H1 (cell line): ENCODE measurements around the gene TRABD2A. TPM values are rescaled to one million over a fixed set of nuclear protein-coding genes. Genes with fewer than 3 reads are reported as not detected.

Experiments
- CTCF ChIA-PET: fragments of 300-600 bp; sonication (Branson Sonifier 250); formaldehyde crosslinking; loops from one replicate; lab custom pipeline; 2021; ENCODE audit not compliant: partially characterized antibody; lab: Charles Lee
- POLR2A ChIA-PET: fragments of 300-600 bp; sonication (Branson Sonifier 250); formaldehyde crosslinking; loops from one replicate; lab custom pipeline; 2021; ENCODE audit warnings: inconsistent platforms; ENCODE audit not compliant: partially characterized antibody; lab: Charles Lee
- DNase-seq, 2 experiments: peaks; one replicate each; pipeline versions ENCODE4 v3.0.0 to v3.0.0-alpha.2; 2010 to 2022; ENCODE audit warnings: low spot score in 2 of 2, low read depth in 1 of 2, mixed read lengths in 1 of 2
- FAIRE-seq: peaks from 2 replicates; lab custom pipeline; 2011; peaks lifted over from hg19 to GRCh38; lab: Jason Lieb, UNC
- H2AFZ ChIP-seq: 2 replicates; pipeline ENCODE4 v1.8.1; 2012; ENCODE audit warnings: low read length, inconsistent platforms
- H2AK5ac ChIP-seq: 2 replicates; pipeline ENCODE4 v1.6.1; 2013; ENCODE audit warnings: low read depth, low read length
- H2BK120ac ChIP-seq: replicated peaks from 2 replicates; pipeline ENCODE3; 2013; ENCODE audit warnings: low read depth, low read length, inconsistent platforms
- H2BK12ac ChIP-seq: 2 replicates; pipeline ENCODE4 v1.6.1; 2013; ENCODE audit warnings: low read depth, low read length
- H2BK15ac ChIP-seq: 2 replicates; pipeline ENCODE4 v1.6.1; 2013; ENCODE audit warnings: low read length
- H2BK20ac ChIP-seq: 2 replicates; pipeline ENCODE4 v1.6.1; 2013; ENCODE audit warnings: low read length
- H2BK5ac ChIP-seq: 2 replicates; pipeline ENCODE4 v1.6.1; 2013; ENCODE audit warnings: low read depth, low read length
- H3K14ac ChIP-seq: 2 replicates; pipeline ENCODE4 v1.6.1; 2013; ENCODE audit warnings: inconsistent platforms; ENCODE audit not compliant: insufficient read length
- H3K18ac ChIP-seq: 2 replicates; pipeline ENCODE4 v1.6.1; 2013; ENCODE audit warnings: low read length; ENCODE audit errors: extremely low read depth
- H3K23ac ChIP-seq: 2 replicates; pipeline ENCODE4 v1.6.1; 2013; ENCODE audit warnings: inconsistent platforms; ENCODE audit not compliant: insufficient read length
- H3K23me2 ChIP-seq: 2 replicates; pipeline ENCODE4 v1.6.1; 2013; ENCODE audit warnings: low read depth, low read length
- H3K27ac ChIP-seq: 2 replicates; pipeline ENCODE4 v1.6.1; 2011; ENCODE audit warnings: low read depth, low read length, inconsistent platforms
- H3K27me3 ChIP-seq, 4 experiments: replicated peaks in 1 of 4; 1 replicate in 1 of 4; 2 replicates in 3 of 4; pipeline versions ENCODE4 v1.6.1 to v1.8.1; 2011 to 2013; ENCODE audit warnings: low read length in 3 of 4, mild to moderate bottlenecking in 3 of 4, inconsistent platforms in 2 of 4, mixed read lengths in 2 of 4, moderate library complexity in 1 of 4; ENCODE audit not compliant: control insufficient read depth in 3 of 4, insufficient read depth in 3 of 4; ENCODE audit errors: extremely low read depth in 1 of 4
- H3K36me3 ChIP-seq, 4 experiments: 2 replicates each; pipeline versions ENCODE4 v1.6.1 to v1.8.1; 2011 to 2013; ENCODE audit warnings: mild to moderate bottlenecking in 4 of 4, low read length in 3 of 4, moderate library complexity in 2 of 4, control low read depth in 1 of 4, inconsistent platforms in 1 of 4; ENCODE audit not compliant: insufficient read depth in 4 of 4, control insufficient read depth in 2 of 4
- H3K4ac ChIP-seq: replicated peaks from 2 replicates; pipeline ENCODE3; 2013; ENCODE audit warnings: low read length, low read depth, mixed read lengths, inconsistent platforms; ENCODE audit not compliant: insufficient read length
- H3K4me1 ChIP-seq, 4 experiments: replicated peaks in 1 of 4; 1 replicate in 1 of 4; 2 replicates in 3 of 4; pipeline versions ENCODE4 v1.6.1 to v1.8.1; 2011 to 2013; ENCODE audit warnings: low read length in 3 of 4, inconsistent platforms in 2 of 4, mixed read lengths in 1 of 4; ENCODE audit not compliant: insufficient read depth in 4 of 4, control insufficient read depth in 3 of 4
- H3K4me2 ChIP-seq, 2 experiments: 2 replicates each; pipeline versions ENCODE4 v1.6.1 to v1.8.1; 2011 to 2013; ENCODE audit warnings: low read depth in 2 of 2, low read length in 2 of 2, control low read depth in 1 of 2, inconsistent platforms in 1 of 2, mild to moderate bottlenecking in 1 of 2; ENCODE audit not compliant: insufficient read depth in 1 of 2
- H3K4me3 ChIP-seq, 4 experiments: fragments of 200-600, 300-600 bp in 1 of 4; sonication (generic), shearing (Covaris generic), sonication (Bioruptor Twin) in 1 of 4; 2 replicates each; pipeline versions ENCODE4 v1.5.1 to v1.8.1; 2011 to 2016; ENCODE audit warnings: low read length in 4 of 4, low read depth in 3 of 4, control low read depth in 2 of 4, inconsistent platforms in 2 of 4, mild to moderate bottlenecking in 2 of 4, mixed read lengths in 1 of 4, moderate library complexity in 1 of 4; ENCODE audit not compliant: insufficient read depth in 2 of 4; ENCODE audit errors: extremely low read depth in 1 of 4
- H3K56ac ChIP-seq: replicated peaks from 2 replicates; pipeline ENCODE3; 2013; ENCODE audit warnings: low read depth, mild to moderate bottlenecking, mixed read lengths, low read length, inconsistent platforms; ENCODE audit not compliant: insufficient read length
- H3K79me1 ChIP-seq: 2 replicates; pipeline ENCODE4 v1.6.1; 2013; ENCODE audit warnings: low read depth, low read length, control low read depth
- H3K79me2 ChIP-seq, 2 experiments: 2 replicates each; pipeline versions ENCODE4 v1.6.1 to v1.8.1; 2012 to 2013; ENCODE audit warnings: low read length in 2 of 2, mild to moderate bottlenecking in 2 of 2, inconsistent platforms in 1 of 2; ENCODE audit not compliant: insufficient read depth in 2 of 2, control insufficient read depth in 1 of 2
- H3K9ac ChIP-seq, 4 experiments: replicated peaks in 1 of 4; 1 replicate in 1 of 4; 2 replicates in 3 of 4; pipeline versions ENCODE4 v1.6.1 to v1.8.1; 2011 to 2013; ENCODE audit warnings: low read depth in 3 of 4, low read length in 3 of 4, control low read depth in 2 of 4, mild to moderate bottlenecking in 2 of 4, moderate library complexity in 2 of 4, inconsistent platforms in 1 of 4; ENCODE audit errors: extremely low read depth in 1 of 4
- H3K9me3 ChIP-seq, 2 experiments: 2 replicates each; pipeline versions ENCODE4 v1.6.1 to v1.8.1; 2012 to 2013; ENCODE audit warnings: mild to moderate bottlenecking in 2 of 2, moderate library complexity in 2 of 2, control low read depth in 1 of 2, inconsistent platforms in 1 of 2, low read depth in 1 of 2, low read length in 1 of 2, mixed read lengths in 1 of 2; ENCODE audit not compliant: insufficient read depth in 2 of 2
- H4K20me1 ChIP-seq, 2 experiments: replicated peaks in 1 of 2; 2 replicates each; pipeline versions ENCODE3 to v1.8.1; 2011 to 2013; ENCODE audit warnings: inconsistent platforms in 2 of 2, low read length in 2 of 2, mild to moderate bottlenecking in 1 of 2; ENCODE audit not compliant: insufficient read depth in 2 of 2, control insufficient read depth in 1 of 2
- H4K5ac ChIP-seq: 2 replicates; pipeline ENCODE4 v1.6.1; 2013; ENCODE audit warnings: low read length, low read depth, mixed read lengths, inconsistent platforms; ENCODE audit not compliant: insufficient read length
- H4K8ac ChIP-seq: 2 replicates; pipeline ENCODE4 v1.8.0; 2013; ENCODE audit warnings: mild to moderate bottlenecking, moderate library complexity, low read length, inconsistent platforms; ENCODE audit not compliant: insufficient read depth; ENCODE audit errors: extremely low read depth
- H4K91ac ChIP-seq: replicated peaks from 2 replicates; pipeline ENCODE3; 2013; ENCODE audit warnings: low read length, mixed read lengths, inconsistent platforms; ENCODE audit not compliant: insufficient read length
- CBX5 ChIP-seq: fragments of 300-800, 300-1000 bp; sonication (generic); IDR thresholded peaks from 2 replicates; pipeline ENCODE4 v1.7.1; 2016; ENCODE audit warnings: antibody characterized with exemption, low read length, low read depth
- CBX8 ChIP-seq: fragments of 300-800, 300-1000 bp; sonication (generic); IDR thresholded peaks from 2 replicates; pipeline ENCODE4 v1.7.1; 2016; ENCODE audit warnings: low read depth, low read length, borderline replicate concordance
- CEBPB ChIP-seq: IDR thresholded peaks from 2 replicates; pipeline ENCODE4 v1.6.1; 2012; ENCODE audit warnings: low read depth, low read length
- CREB1 ChIP-seq: IDR thresholded peaks from 2 replicates; pipeline ENCODE4 v1.6.1; 2012; ENCODE audit warnings: inconsistent platforms
- EZH2 ChIP-seq: fragments of 200-600 bp; sonication (generic); IDR thresholded peaks from 2 replicates; pipeline ENCODE4 v1.7.1; 2012; ENCODE audit warnings: low read depth, mild to moderate bottlenecking, moderate library complexity, low read length, inconsistent platforms; ENCODE audit not compliant: severe bottlenecking
- GTF2F1 ChIP-seq: IDR thresholded peaks from 2 replicates; pipeline ENCODE4 v1.6.1; 2012; ENCODE audit warnings: low read depth, low read length, improper control_type of control experiment, borderline replicate concordance
- JUN ChIP-seq: IDR thresholded peaks from 2 replicates; pipeline ENCODE4 v1.6.1; 2011; ENCODE audit warnings: low read depth, mild to moderate bottlenecking, improper control_type of control experiment, low read length
- KDM5A ChIP-seq: fragments of 200-600 bp; IDR thresholded peaks from 2 replicates; pipeline ENCODE4 v1.7.1; 2012; ENCODE audit warnings: mild to moderate bottlenecking, low read length, inconsistent platforms, mixed read lengths
- MAFK ChIP-seq: IDR thresholded peaks from 2 replicates; pipeline ENCODE4 v1.6.1; 2012; ENCODE audit warnings: low read depth, mild to moderate bottlenecking, improper control_type of control experiment, low read length
- SIN3A ChIP-seq, 2 experiments: IDR thresholded peaks in 1 of 2; conservative IDR thresholded peaks in 1 of 2; 2 replicates each; pipeline ENCODE4 v1.6.1; 2011 to 2012; ENCODE audit warnings: low read length in 2 of 2, improper control_type of control experiment in 1 of 2, low read depth in 1 of 2, mild to moderate bottlenecking in 1 of 2
- SIX5 ChIP-seq: IDR thresholded peaks from 2 replicates; pipeline ENCODE4 v1.6.1; 2011; ENCODE audit warnings: mild to moderate bottlenecking, low read depth, low read length
- SP2 ChIP-seq: IDR thresholded peaks from 2 replicates; pipeline ENCODE4 v1.6.1; 2012; ENCODE audit warnings: mild to moderate bottlenecking, low read length, inconsistent platforms
- SRF ChIP-seq: IDR thresholded peaks from 2 replicates; pipeline ENCODE4 v1.6.1; 2011; ENCODE audit warnings: mild to moderate bottlenecking, low read depth, low read length, moderate library complexity
- WGBS, 2 experiments: shearing (Covaris generic) in 1 of 2; methylation state at CpG; one replicate each; pipeline versions ENCODE4 v1.1.6 to v1.1.7; 2013 to 2015; ENCODE audit warnings: low lambda C conversion rate in 2 of 2, mixed read lengths in 2 of 2, inconsistent platforms in 1 of 2, low coverage in 1 of 2, missing lambda C conversion rate in 1 of 2; ENCODE audit not compliant: insufficient replicate concordance in 2 of 2, insufficient coverage in 1 of 2, insufficient read length in 1 of 2; ENCODE audit errors: extremely low coverage in 1 of 2, missing lambda C conversion rate in 1 of 2; 5-methylcytosine and 5-hydroxymethylcytosine counted together
- polyA plus RNA-seq, 7 experiments: library from polyadenylated mRNA; depleted of rRNA in 3 of 7; stranded (reverse) in 5 of 7; unstranded in 2 of 7; fragments of >200 nt in 5 of 7; fragments of 200-250 nt in 2 of 7; gene quantifications; 1 replicate in 5 of 7; 2 replicates in 1 of 7; 4 replicates in 1 of 7; pipeline versions ENCODE4 v1.2.1 to v1.2.3, GENCODE V29; 2011 to 2013; ENCODE audit warnings: missing spikeins in 2 of 7, mixed read lengths in 2 of 7
- total RNA-seq: library from RNA; stranded (reverse); fragmentation: NEBNext Ultra II Directional; extraction: Animal tissue kit (Norgen Biotek cat#: 25700); gene quantifications from 2 replicates; pipeline ENCODE4 v1.2.1, GENCODE V29; 2021

Gene TRABD2A
- total and polyA plus RNA-seq, 2 of the 8 experiments (the other 6 are each of a cell fraction or from before 2014, with no cell fraction given) = 17.3 to 18.6 TPM

DNA sequence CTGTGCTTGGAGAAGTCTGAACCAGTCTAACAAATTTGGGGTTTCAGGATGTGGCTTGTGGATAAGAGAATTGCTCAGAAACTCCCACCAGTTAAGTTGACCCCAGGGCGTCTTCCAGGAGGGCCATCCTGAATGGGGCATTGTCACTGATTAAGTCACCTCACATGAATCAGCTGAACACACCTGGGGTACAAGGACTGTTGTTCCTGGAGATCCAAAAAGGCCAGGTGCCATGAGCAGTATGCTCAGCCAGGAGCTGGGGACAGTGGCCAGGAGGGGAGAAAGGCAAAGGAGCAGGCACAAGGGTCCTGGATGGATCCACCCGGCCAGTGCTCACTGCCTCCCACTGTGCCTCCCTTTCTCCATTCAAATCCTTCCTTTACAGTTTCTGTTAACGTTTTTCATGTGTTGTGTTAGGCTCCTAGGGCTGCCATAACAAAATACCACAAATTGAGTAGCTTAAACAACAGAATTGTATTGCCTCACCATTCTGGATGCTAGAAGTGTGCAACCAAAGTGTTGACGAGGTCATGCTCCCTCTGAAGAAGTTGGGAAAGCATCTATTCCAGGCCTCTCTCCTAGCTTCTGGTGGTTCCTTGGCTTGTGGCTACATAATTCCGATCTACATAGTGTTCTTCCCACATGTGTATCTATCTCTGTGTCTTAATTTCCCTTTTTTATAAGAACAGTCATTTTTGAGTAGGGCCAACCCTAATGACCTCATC is 33.4 kb downstream of the TRABD2A start:
- no peak overlapping the region for H3K27ac ChIP-seq
- FAIRE-seq = no peak
- no peaks in the 10 kb centered on the region for H3K9me3 ChIP-seq
- no peak overlapping the region for H2BK5ac ChIP-seq
- H3K4me2 ChIP-seq = no peak overlapping the region
- ChIA-PET CTCF (interaction anchor here (1.3 to 4.4 kb wide), 3 partner anchors 10 to 20 kb away, joined by 5 to 20 read pairs (median 6); no protein-coding TSS in a partner anchor), POLR2A (no interaction called here)
- H3K79me1 ChIP-seq = no peaks in the 10 kb centered on the region
- WGBS, 2 experiments = 86% methylated on average over 5 of the region's 5 CpGs; no CpG with 5 or more reads in 1 of the 2 experiments
- no peak overlapping the region for H4K91ac ChIP-seq
- H2AK5ac ChIP-seq = no peak overlapping the region
- H3K4ac ChIP-seq = no peak overlapping the region
- no peaks in the 10 kb centered on the region for H3K23me2 ChIP-seq
- H4K8ac ChIP-seq = no peak overlapping the region
- H2BK120ac ChIP-seq = no peak overlapping the region
- no peak for DNase-seq
- H2AFZ ChIP-seq = no peak overlapping the region
- no peaks in the 10 kb centered on the region for H3K79me2 ChIP-seq
- no peak overlapping the region for H3K56ac ChIP-seq
- no peak overlapping the region for H3K23ac ChIP-seq
- no peak overlapping the region for H2BK15ac ChIP-seq
- H3K18ac ChIP-seq = no peak overlapping the region
- peaks cover 0 to 4% of the 10 kb centered on the region in 2 experiments for H4K20me1 ChIP-seq
- no peak overlapping the region for H2BK12ac ChIP-seq
- no peak overlapping the region for H2BK20ac ChIP-seq
- no peak overlapping the region for H4K5ac ChIP-seq
- H3K36me3 ChIP-seq = no peaks in the 10 kb centered on the region
- no peak overlapping the region for H3K4me3 ChIP-seq
- H3K14ac ChIP-seq = no peak overlapping the region
- peaks cover 0 to 4% (median 0%) of the 10 kb centered on the region in 4 experiments; a peak in 2 of 7 replicates for H3K4me1 ChIP-seq
- no peaks in the 10 kb centered on the region for H3K27me3 ChIP-seq
- H3K9ac ChIP-seq = no peak overlapping the region
- no peak for TF ChIP-seq JUN
- TF ChIP-seq CREB1 = no peak
- no peak for TF ChIP-seq SP2
- TF ChIP-seq KDM5A = no peak
- no peak for TF ChIP-seq CBX8
- TF ChIP-seq CEBPB = no peak
- TF ChIP-seq EZH2 = no peak
- TF ChIP-seq GTF2F1 = no peak
- TF ChIP-seq SIN3A (conservative IDR thresholded peaks at IDR 0.05 in 1 of 2, IDR thresholded peaks at IDR 0.05 in 1 of 2; ENCODE audit: low read depth in 1 of 2, low read length in 2 of 2) = no peak
- no peak for TF ChIP-seq SRF
- TF ChIP-seq SIX5 = no peak
- no peak for TF ChIP-seq MAFK
- no peak for TF ChIP-seq CBX5
